GM13976 (cell line): ENCODE results near the gene USP46.

ENCODE experiments used
- DNase-seq: peaks from one replicate; pipeline ENCODE4 v3.0.0; 2012; ENCODE audit warnings: low spot score
- CTCF ChIP-seq: IDR thresholded peaks from 2 replicates; pipeline ENCODE4 v1.5.1; 2012; ENCODE audit warnings: borderline replicate concordance, mild to moderate bottlenecking; ENCODE audit not compliant: insufficient read depth; ENCODE audit errors: extremely low read depth, missing control alignments, control extremely low read depth
- in situ Hi-C: fragments of 300-500 bp; cut with MboI; formaldehyde crosslinking; loops from one replicate; pipeline ENCODE4 v1.12.0; 2022; ENCODE audit warnings: low sequenced_read_pairs, mixed read lengths, inconsistent platforms; ENCODE audit not compliant: unreplicated experiment

Gene USP46

GRCh38 chr4:52640808-52641565 is 18.1 kb downstream of the USP46 start:
- TF ChIP-seq CTCF = no peak
- DNase-seq = no peak
- in situ Hi-C loops = no loop called here

- TF ChIP-seq CTCF = no peak
- no peak for DNase-seq
- in situ Hi-C loops = no loop called here
These were observed 20.4 kb downstream of the USP46 start for GRCh38 chr4:52638717-52639116.

- no peak for TF ChIP-seq CTCF
- DNase-seq = no peak
These were observed 22.0 kb downstream of the USP46 start for GRCh38 chr4:52637116-52637515.

GRCh38 chr4:52635560-52635959 is 23.5 kb downstream of the USP46 start:
- no peak for TF ChIP-seq CTCF
- in situ Hi-C loops = no loop called here
- DNase-seq = no peak

More at GRCh38 chr4:52637116-52637515, 22.0 kb downstream of the USP46 start:
- in situ Hi-C loops = no loop called here

GRCh38 chr4:52635130-52635529 is 24.0 kb downstream of the USP46 start:
- no peak for DNase-seq
- in situ Hi-C loops = no loop called here
- no peak for TF ChIP-seq CTCF

- in situ Hi-C loops = no loop called here
- no peak for TF ChIP-seq CTCF
- no peak for DNase-seq
These were observed 25.3 kb downstream of the USP46 start for GRCh38 chr4:52633846-52634245.

- DNase-seq = no peak
- in situ Hi-C loops = no loop called here
- TF ChIP-seq CTCF = no peak
These were observed 30.1 kb downstream of the USP46 start for GRCh38 chr4:52628974-52629373.
